Activated CD4-positive, alpha-beta T cell treated with anti-CD3 and anti-CD28 coated beads, Interleukin-2, Interleukin-4, amounts not matched to agents 100 ng/mL and 50 ng/mL, durations not matched to agents 16 hours and 8 hours (primary cell): ENCODE data around the gene SMIM1.
A peak's percentile ranks its signal among the peaks of the same experiment; 100 is the strongest.

Experiments
- DNase-seq: peaks from one replicate; pipeline ENCODE4 v3.0.0-alpha.2; 2020; ENCODE audit warnings: low spot score

The SMIM1 gene

DNA sequence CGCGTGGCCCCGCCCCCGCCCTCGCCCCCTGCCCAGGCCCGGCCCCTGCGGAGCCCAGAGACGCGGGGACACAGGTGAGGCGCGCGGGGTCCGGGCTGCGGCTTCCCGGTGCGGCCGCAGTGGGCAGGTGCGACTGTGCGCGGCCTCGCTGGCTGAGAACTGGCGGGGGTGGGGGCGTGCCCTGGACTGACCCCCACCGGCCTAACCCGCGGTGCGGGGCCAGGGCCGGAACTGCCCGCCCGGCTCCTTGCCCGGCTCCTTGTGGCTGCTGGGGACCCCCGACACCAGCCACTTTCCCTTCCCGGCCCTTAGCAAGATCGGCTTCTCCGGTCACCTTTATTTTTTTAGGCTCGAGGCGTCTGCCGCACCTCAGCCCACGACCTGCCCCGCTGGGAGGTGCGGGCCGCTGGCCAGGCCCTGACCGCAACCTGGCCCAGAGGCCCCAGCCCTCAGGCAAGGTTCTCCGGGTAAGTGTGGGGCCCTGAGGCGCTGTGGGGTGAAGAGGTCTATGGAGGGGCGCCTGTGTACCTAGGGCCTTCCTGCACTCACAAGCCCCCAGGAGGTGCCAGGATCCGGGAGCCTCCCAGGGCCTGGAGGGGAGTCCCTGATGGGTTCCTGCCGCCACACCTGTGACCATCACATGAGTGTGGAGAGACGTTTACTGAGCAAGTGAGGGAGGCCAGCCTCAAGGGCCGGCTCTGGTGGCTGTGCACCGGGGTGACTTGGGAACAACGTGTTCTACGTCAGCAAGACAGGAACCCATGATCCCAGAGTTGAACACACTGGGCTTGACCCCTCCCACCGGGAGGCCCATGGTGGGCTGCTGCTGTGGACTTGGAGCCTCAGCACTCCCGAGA is at the start of gene SMIM1:
Gene SMIM1 (plus strand): TSS at position 35 of the 857 bp plus-strand sequence. CDS start 2,625 bp downstream, outside the sequence.
- DNase-seq = no peak

DNA sequence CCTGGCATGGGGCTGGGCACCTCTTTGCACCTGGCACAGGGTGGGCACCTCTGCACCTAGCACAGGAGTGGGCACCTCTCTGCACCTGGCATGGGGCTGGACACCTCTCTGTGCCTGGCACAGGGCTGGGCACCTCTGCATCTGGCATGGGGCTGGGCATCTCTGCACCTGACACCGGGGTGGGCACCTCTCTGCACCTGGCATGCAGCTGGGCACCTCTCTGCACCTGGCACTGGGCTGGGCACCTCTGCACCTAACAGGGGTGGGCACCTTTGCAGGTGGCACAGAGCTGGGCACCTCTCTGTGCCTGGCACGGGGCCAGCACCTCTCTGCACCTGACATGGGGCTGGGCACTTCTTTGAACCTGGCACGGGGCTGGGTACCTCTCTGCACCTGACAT is 49.7 kb upstream of the SMIM1 start:
- DNase-seq = no peak

- DNase-seq = peak; percentile 70
Observed at GRCh38 chr1:3724416-3725030, 48.0 kb upstream of the SMIM1 start.

DNA sequence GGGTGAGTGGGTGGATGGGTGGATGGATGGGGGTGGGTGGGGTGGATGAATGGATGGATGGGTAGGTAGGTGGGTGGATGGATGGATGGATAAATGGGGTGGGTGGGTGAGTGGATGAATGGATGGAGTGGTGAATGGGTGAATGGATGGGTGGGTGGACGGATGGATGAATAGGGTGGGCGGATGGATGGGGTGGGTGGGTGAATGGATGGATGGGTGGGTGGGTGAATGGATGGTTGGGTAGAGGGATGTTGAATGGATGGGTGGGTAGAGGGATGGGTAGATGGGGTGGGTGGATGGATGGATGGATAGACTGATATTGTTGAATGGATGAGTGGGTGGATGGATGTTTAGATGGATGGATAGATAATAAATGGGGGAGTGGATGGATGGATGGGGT is 47.2 kb upstream of the SMIM1 start:
- DNase-seq = no peak

DNA sequence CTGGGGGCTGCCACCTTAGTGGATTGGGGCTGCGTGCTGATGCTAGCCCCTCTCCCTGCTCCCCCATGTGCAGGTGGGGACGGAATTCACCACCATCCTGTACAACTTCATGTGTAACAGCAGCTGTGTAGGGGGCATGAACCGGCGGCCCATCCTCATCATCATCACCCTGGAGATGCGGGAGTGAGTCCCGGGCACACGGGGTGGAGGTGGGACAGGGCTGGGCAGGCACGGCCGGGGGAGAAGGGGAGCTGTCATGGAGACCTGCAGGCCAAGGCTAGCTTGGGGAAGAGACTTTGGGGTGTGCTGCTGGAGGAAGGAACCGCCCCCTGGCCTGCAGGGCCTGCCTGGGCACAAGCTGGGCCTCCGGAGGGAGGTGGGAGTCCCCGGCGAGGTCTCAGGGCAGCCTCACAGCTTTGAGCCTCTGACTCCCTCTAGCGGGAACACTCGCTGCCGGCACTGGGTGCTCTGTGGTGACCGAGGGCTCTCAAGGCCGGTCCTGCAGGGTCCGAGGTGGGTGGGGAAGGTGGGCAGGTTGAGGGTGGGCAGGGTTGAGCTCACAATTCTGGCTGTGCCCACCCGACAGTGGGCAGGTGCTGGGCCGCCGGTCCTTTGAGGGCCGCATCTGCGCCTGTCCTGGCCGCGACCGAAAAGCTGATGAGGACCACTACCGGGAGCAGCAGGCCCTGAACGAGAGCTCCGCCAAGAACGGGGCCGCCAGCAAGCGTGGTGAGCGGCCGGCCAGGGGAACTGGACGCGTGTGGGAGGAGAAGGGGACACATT is 45.3 kb upstream of the SMIM1 start:
- DNase-seq = peak; percentile 15

- no peak for DNase-seq
Observed at GRCh38 chr1:3727825-3728776, 44.4 kb upstream of the SMIM1 start.

DNA sequence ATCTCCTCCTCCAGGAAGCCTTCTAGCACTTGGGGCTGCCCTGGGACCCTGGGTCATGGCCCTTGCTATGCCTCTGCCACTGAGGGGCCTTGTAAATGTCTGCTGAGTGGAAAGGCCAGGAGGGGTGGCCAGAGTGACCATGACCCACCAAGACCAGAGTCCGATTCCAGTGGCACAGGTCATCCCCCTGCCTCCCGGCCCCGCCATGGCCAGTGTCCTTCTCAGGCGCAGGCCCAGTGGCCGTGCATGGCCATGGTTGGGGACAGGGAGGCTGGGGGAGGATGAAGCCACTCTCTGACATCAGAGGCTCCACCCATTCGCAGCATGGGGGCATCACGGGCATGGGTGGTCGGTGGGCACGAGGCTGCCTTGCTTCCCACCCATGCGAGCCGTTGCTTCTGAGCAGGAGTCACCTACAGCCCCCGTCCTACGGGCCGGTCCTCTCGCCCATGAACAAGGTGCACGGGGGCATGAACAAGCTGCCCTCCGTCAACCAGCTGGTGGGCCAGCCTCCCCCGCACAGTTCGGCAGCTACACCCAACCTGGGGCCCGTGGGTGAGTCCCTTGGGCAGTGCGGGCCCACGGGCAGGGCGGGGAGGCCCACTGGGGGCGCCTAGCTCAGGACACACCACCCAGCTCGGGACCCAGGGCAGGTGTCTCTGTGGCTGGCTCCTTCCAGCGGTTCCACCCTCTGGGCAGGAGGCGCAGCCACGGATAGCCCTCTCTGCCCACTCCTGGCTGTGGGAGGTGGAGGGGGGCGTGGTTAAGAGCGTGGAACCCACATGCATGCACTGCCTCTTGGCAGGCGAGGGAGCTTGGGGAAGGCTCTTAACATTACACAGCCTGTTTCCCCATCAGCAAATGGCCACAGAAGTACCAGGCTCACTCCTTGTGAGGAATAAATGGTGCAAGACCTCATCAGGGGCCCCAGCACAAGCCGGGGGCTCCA is 42.7 kb upstream of the SMIM1 start:
- DNase-seq = no peak

DNA sequence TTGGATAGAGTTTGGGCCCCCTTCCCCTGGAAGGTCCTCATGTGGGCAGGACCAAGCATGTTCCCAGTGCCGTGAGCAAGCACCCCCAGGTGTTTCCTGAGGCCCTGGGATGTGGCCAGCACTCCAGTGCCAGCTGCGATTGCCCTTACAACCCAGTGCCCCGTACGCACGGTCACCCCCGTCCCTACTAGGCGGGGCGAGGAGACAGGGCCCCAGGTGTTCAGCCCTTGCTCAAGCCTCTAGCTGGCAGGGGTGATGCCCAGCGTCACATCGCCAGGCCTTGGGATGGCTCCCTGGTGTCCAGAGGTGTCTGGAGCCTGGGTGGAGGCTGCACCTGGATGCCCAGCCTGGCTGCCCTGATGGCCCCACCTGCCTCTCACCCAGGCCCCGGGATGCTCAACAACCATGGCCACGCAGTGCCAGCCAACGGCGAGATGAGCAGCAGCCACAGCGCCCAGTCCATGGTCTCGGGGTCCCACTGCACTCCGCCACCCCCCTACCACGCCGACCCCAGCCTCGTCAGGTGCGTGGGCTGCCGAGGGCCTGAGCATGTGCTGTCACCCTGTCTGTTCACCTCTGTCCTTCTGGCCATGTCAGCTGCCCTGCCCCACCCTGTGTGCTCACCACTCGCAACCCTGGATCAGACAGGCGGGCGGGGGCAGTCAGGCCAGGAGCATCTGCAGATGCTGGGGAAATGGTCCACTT is 41.9 kb upstream of the SMIM1 start:
- DNase-seq = no peak

- no peak for DNase-seq
Observed at GRCh38 chr1:3731583-3732433, 40.7 kb upstream of the SMIM1 start.

- no peak for DNase-seq
Observed at GRCh38 chr1:3732434-3733093, 40.0 kb upstream of the SMIM1 start.

DNA sequence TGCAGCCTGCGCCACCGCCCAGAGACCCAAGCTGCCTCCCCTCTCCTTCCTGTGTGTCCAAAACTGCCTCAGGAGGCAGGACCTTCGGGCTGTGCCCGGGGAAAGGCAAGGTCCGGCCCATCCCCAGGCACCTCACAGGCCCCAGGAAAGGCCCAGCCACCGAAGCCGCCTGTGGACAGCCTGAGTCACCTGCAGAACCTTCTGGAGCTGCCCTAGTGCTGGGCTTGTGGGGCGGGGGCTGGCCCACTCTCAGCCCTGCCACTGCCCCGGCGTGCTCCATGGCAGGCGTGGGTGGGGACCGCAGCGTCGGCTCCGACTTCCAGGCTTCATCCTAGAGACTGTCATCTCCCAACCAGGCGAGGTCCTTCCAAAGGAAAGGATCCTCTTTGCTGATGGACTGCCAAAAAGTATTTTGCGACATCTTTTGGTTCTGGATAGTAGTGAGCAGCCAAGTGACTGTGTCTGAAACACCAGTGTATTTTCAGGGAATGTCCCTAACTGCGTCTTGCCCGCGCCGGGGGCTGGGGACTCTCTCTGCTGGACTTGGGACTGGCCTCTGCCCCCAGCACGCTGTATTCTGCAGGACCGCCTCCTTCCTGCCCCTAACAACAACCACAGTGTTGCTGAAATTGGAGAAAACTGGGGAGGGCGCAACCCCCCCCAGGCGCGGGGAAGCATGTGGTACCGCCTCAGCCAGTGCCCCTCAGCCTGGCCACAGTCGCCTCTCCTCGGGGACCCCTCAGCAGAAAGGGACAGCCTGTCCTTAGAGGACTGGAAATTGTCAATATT is 39.3 kb upstream of the SMIM1 start:
- no peak for DNase-seq

- no peak for DNase-seq
Observed at GRCh38 chr1:3733883-3734589, 38.5 kb upstream of the SMIM1 start.

DNA sequence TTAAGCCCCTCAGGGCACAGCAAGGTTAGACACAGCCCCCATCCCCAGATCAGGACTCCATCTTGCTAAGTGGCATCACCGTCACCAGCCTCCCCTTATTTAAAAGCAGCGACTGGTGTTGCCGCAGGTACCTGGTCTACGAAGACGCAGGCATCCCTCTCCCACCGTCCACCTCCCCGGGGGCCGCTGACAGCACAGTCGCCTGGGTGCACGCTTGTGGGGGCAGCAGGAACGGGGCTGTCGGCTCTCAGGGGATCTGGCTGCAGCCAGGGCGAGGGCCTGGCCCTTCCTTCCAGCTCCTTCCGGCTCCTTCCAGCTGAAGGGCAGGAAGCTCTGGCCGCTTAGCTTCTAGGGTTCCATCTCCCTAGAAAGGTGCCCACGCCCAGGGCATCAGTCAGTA is 37.9 kb upstream of the SMIM1 start:
- DNase-seq = no peak

- DNase-seq = no peak
Observed at GRCh38 chr1:3735027-3735681, 37.4 kb upstream of the SMIM1 start.

DNA sequence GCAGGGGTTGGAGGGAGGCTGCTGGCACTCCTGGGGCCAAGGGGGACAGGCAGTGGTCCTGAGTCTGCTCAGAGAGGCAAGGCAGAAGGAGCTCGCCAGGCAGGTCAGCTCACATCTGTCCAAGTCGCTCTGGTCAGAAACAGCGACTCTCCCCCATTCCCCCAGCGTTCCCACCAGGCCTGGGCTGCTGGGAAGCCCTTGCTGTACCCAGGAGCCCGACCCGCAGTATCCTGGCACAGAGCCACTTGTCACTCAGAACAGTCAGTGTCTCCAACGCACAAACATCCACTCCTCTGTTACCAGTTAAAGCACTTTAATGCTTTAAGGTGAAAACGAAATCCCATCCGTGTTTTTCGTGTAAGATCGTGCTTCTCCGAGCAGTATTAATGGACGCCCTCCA is 36.9 kb upstream of the SMIM1 start:
- no peak for DNase-seq

- no peak for DNase-seq
Observed at GRCh38 chr1:3736131-3736561, 36.4 kb upstream of the SMIM1 start.
